DMS153 (cell line): ENCODE results near the gene MYL4.
"Not testable (repeated sequence)": the region's sequence is repeated elsewhere in the genome, so short reads cannot be mapped to it uniquely, and the experiment has no call there.

Source experiments
- DNase-seq: peaks from one replicate; lab custom pipeline; 2025; lab: John Stamatoyannopoulos, UW

MYL4 gene

GRCh38 chr17:47193931-47194511, 15.1 kb upstream of the MYL4 start:
- DNase-seq = no peak

GRCh38 chr17:47197821-47198220, 11.3 kb upstream of the MYL4 start:
- no peak for DNase-seq

GRCh38 chr17:47199627-47200324, 9.4 kb upstream of the MYL4 start:
- DNase-seq = no peak

GRCh38 chr17:47200325-47200664, 8.9 kb upstream of the MYL4 start:
- DNase-seq = no peak

- no peak for DNase-seq
Measured at GRCh38 chr17:47201166-47201565, 8.0 kb upstream of the MYL4 start.

GRCh38 chr17:47203984-47204721, 5.0 kb upstream of the MYL4 start:
- no peak for DNase-seq

GRCh38 chr17:47204722-47205418, 4.3 kb upstream of the MYL4 start:
- no peak for DNase-seq

GRCh38 chr17:47205419-47205963, 3.7 kb upstream of the MYL4 start:
- peak; percentile 79 for DNase-seq

GRCh38 chr17:47207143-47208067, 1.7 kb upstream of the MYL4 start:
- DNase-seq = no peak

- DNase-seq = no peak
Measured at GRCh38 chr17:47209499-47209898, 351 bp downstream of the MYL4 start.

- DNase-seq = no peak
Measured at GRCh38 chr17:47210105-47210504, 957 bp downstream of the MYL4 start.

- DNase-seq = no peak
Measured at GRCh38 chr17:47210779-47211178, 1.6 kb downstream of the MYL4 start.

GRCh38 chr17:47212458-47212857, 3.3 kb downstream of the MYL4 start:
- no peak for DNase-seq

- no peak for DNase-seq
Measured at GRCh38 chr17:47213540-47213939, 4.4 kb downstream of the MYL4 start.

- no peak for DNase-seq
Measured at GRCh38 chr17:47214931-47215330, 5.8 kb downstream of the MYL4 start.

GRCh38 chr17:47216821-47217220, 7.7 kb downstream of the MYL4 start:
- not testable (repeated sequence) for DNase-seq

GRCh38 chr17:47217279-47217678, 8.1 kb downstream of the MYL4 start:
- not testable (repeated sequence) for DNase-seq

GRCh38 chr17:47218896-47219430, 9.8 kb downstream of the MYL4 start:
- no peak for DNase-seq

- DNase-seq = no peak
Measured at GRCh38 chr17:47219621-47220475, 10.7 kb downstream of the MYL4 start.

GRCh38 chr17:47220531-47220999, 11.4 kb downstream of the MYL4 start:
- DNase-seq = no peak
